GM12865 (cell line): ENCODE data around the gene PPM1N.

Experiments used
- DNase-seq: peaks from one replicate; pipeline ENCODE4 v3.0.0; 2010; ENCODE audit warnings: low read depth
- H3K4me3 ChIP-seq: 2 replicates; pipeline ENCODE4 v1.5.1; 2011; ENCODE audit warnings: mild to moderate bottlenecking, low read depth, low read length, control low read depth
- TF ChIP-seq, protein P1 (sequence below): IDR thresholded peaks from 2 replicates; pipeline ENCODE4 v1.5.1; 2011; ENCODE audit warnings: low read length, control low read depth, low read depth, inconsistent platforms; ENCODE audit not compliant: insufficient read depth; ENCODE audit errors: missing control alignments

The PPM1N gene

DNA sequence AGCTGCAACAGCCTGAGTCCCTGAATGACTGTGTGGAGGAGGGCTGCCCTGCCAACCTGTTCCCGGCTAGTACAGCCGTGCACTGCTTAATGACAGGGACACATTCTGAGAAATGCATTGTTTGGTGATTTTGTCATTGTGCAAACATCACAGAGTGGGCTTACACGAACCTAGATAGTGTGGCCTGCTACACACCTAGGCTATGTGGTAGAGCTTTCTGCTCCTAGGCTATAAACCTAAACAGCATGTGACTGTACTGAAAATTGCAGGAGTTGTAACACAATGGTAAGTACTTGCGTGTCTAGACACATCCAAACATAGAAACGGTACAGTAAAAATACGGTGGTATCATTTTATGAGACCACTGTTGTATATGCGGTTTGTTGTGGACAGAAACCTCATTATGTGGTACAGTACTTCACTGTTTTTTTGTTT lies 44.0 kb downstream of the PPM1N start:
- TF ChIP-seq, protein P1, sequence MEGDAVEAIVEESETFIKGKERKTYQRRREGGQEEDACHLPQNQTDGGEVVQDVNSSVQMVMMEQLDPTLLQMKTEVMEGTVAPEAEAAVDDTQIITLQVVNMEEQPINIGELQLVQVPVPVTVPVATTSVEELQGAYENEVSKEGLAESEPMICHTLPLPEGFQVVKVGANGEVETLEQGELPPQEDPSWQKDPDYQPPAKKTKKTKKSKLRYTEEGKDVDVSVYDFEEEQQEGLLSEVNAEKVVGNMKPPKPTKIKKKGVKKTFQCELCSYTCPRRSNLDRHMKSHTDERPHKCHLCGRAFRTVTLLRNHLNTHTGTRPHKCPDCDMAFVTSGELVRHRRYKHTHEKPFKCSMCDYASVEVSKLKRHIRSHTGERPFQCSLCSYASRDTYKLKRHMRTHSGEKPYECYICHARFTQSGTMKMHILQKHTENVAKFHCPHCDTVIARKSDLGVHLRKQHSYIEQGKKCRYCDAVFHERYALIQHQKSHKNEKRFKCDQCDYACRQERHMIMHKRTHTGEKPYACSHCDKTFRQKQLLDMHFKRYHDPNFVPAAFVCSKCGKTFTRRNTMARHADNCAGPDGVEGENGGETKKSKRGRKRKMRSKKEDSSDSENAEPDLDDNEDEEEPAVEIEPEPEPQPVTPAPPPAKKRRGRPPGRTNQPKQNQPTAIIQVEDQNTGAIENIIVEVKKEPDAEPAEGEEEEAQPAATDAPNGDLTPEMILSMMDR = no peak
- no peak overlapping the region for H3K4me3 ChIP-seq
- DNase-seq = no peak

DNA sequence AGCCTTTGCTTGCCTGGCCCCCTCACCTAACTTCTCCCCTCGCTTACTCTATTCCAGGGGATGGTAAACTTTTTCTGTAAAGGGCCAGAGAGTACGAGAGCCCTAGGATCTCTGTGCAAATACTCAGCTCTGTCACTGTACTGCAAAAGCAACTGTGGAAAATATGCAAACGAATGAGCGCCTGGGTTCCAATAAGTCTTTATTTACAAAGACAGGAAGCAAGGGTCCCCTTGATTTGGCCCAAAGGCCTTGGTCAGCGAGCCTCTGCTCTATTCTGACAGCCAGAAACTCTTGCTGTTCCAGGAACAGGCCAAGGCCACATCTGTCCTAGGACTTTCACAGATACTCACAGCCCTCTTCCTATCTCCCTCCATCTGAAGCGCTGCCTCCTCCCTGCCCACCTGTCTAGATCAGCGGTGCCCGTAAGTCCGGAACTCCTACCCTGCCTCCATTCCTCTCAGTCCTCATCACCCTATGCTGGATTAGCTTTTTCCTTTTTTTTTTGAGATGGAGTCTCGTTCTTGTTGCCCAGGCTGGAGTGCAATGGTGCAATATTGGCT lies 49.0 kb downstream of the PPM1N start:
- no peak for DNase-seq
- no peak overlapping the region for H3K4me3 ChIP-seq
- TF ChIP-seq, protein P1 = no peak

DNA sequence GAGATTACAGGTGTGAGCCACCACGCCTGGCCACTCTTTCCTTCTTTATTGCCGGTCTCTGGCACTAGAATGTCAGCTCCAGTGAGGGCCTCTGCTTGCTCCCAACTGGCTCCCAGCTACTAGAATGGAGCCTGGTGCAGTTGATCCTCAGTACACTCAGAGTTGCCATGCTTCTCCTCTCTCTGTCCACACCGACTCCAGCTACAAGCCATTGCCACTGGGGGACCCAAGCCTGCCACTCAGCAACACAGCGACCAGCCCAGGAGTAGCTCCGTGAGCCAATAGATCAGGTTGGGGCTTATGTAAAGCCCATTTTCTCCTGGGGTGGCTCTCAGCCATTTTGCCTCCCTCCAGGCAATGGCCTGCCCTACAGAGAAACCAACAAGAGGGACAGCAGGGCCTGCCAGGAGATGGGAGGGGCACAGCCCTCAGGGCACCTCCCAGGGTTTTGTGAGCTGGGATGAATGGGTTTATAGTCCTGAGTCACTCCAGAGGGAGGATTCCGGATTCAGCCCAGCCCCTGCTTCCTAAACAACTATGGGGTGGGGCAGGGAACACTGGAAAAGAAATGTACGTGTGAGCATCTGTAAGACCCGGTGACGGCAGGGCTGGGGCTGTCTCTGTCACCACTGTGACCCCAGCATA lies 49.8 kb downstream of the PPM1N start:
- no peak overlapping the region for H3K4me3 ChIP-seq
- TF ChIP-seq, protein P1 = no peak
- DNase-seq = no peak
